Measurements from ENCODE around the gene NECTIN4.

Gene NECTIN4

GRCh38 chr1:161096015-161096414 is 6.7 kb upstream of the NECTIN4 start:
- Histone ChIP-seq H3K9me3 (ENCODE audit: insufficient read depth, low read length, severe bottlenecking) (no peaks in the 10 kb centered on the region), H3K36me3 (ENCODE audit: insufficient read depth, low read length) (peaks cover 17% of the 10 kb centered on the region), H3K4me3 (ENCODE audit: low read depth in 1 of 2, low read length in 2 of 2) (no peak overlapping the region), H3K27ac (ENCODE audit: low read length) (no peak overlapping the region), H3K4me2 (ENCODE audit: insufficient read depth, low read length) (no peak overlapping the region), H3K9ac (ENCODE audit: low read depth, low read length) (no peak overlapping the region), H4K20me1 (ENCODE audit: insufficient read depth, low read length) (0 out of 2 replicates have a peak, but pooled peaks cover 6% of the 10 kb centered on the region), H3K79me2 (ENCODE audit: insufficient read depth, low read length) (no peaks in the 10 kb centered on the region), H3K4me1 (ENCODE audit: insufficient read depth, low read length) (peaks cover 24% of the 10 kb centered on the region), H2AFZ (ENCODE audit: low read depth, low read length) (no peak overlapping the region), H3K27me3 (ENCODE audit: insufficient read depth, low read length, poor library complexity) (no peaks in the 10 kb centered on the region)
- TF ChIP-seq CTCF (IDR thresholded peaks at IDR 0.05; ENCODE audit: borderline replicate concordance, extremely low read depth, low read length, poor library complexity, severe bottlenecking): no peak
- TF ChIP-seq EZH2 (IDR thresholded peaks at IDR 0.05; ENCODE audit: borderline replicate concordance, low read depth, low read length, severe bottlenecking): no peak
- DNase-seq: no peak
- no peak for ATAC-seq (ENCODE audit: insufficient read depth, low read depth)

- Histone ChIP-seq H3K36me3 (ENCODE audit: insufficient read depth, low read length) (peaks cover 11% of the 10 kb centered on the region), H3K9ac (ENCODE audit: low read depth, low read length) (no peak overlapping the region), H3K9me3 (ENCODE audit: insufficient read depth, low read length, severe bottlenecking) (no peaks in the 10 kb centered on the region), H2AFZ (ENCODE audit: low read depth, low read length) (no peak overlapping the region), H4K20me1 (ENCODE audit: insufficient read depth, low read length) (0 out of 2 replicates have a peak, but pooled peaks cover 6% of the 10 kb centered on the region), H3K27me3 (ENCODE audit: insufficient read depth, low read length, poor library complexity) (no peaks in the 10 kb centered on the region), H3K27ac (ENCODE audit: low read length) (no peak overlapping the region), H3K4me3 (ENCODE audit: low read depth in 1 of 2, low read length in 2 of 2) (no peak overlapping the region), H3K4me1 (ENCODE audit: insufficient read depth, low read length) (peaks cover 24% of the 10 kb centered on the region), H3K79me2 (ENCODE audit: insufficient read depth, low read length) (no peaks in the 10 kb centered on the region), H3K4me2 (ENCODE audit: insufficient read depth, low read length) (no peak overlapping the region)
- DNase-seq: no peak
- ATAC-seq (ENCODE audit: insufficient read depth, low read depth): no peak
- TF ChIP-seq CTCF (IDR thresholded peaks at IDR 0.05; ENCODE audit: borderline replicate concordance, extremely low read depth, low read length, poor library complexity, severe bottlenecking): no peak
- TF ChIP-seq EZH2 (IDR thresholded peaks at IDR 0.05; ENCODE audit: borderline replicate concordance, low read depth, low read length, severe bottlenecking): no peak
Measured at GRCh38 chr1:161095230-161095629, 5.9 kb upstream of the NECTIN4 start.

GRCh38 chr1:161094481-161094880 is 5.1 kb upstream of the NECTIN4 start:
- H3K79me2 ChIP-seq (ENCODE audit: insufficient read depth, low read length): no peaks in the 10 kb centered on the region
- H3K27ac ChIP-seq (ENCODE audit: low read length): no peak overlapping the region
- no peak overlapping the region for H2AFZ ChIP-seq (ENCODE audit: low read depth, low read length)
- H3K27me3 ChIP-seq (ENCODE audit: insufficient read depth, low read length, poor library complexity): no peaks in the 10 kb centered on the region
- H3K36me3 ChIP-seq (ENCODE audit: insufficient read depth, low read length): peaks cover 4% of the 10 kb centered on the region; the same call in 1 of the 2 replicates
- TF ChIP-seq EZH2 (IDR thresholded peaks at IDR 0.05; ENCODE audit: borderline replicate concordance, low read depth, low read length, severe bottlenecking): no peak
- TF ChIP-seq CTCF (IDR thresholded peaks at IDR 0.05; ENCODE audit: borderline replicate concordance, extremely low read depth, low read length, poor library complexity, severe bottlenecking): no peak
- H3K9ac ChIP-seq (ENCODE audit: low read depth, low read length): no peak overlapping the region
- H3K9me3 ChIP-seq (ENCODE audit: insufficient read depth, low read length, severe bottlenecking): no peaks in the 10 kb centered on the region
- no peak overlapping the region for H3K4me3 ChIP-seq (ENCODE audit: low read depth in 1 of 2, low read length in 2 of 2)
- no peak overlapping the region for H3K4me2 ChIP-seq (ENCODE audit: insufficient read depth, low read length)
- DNase-seq: no peak
- H3K4me1 ChIP-seq (ENCODE audit: insufficient read depth, low read length): peaks cover 24% of the 10 kb centered on the region
- ATAC-seq (ENCODE audit: insufficient read depth, low read depth): no peak
- H4K20me1 ChIP-seq (ENCODE audit: insufficient read depth, low read length): 0 out of 2 replicates have a peak, but pooled peaks cover 6% of the 10 kb centered on the region

- Histone ChIP-seq H3K27me3 (ENCODE audit: insufficient read depth, low read length, poor library complexity) (no peaks in the 10 kb centered on the region), H4K20me1 (ENCODE audit: insufficient read depth, low read length) (no peaks in the 10 kb centered on the region), H3K4me2 (ENCODE audit: insufficient read depth, low read length) (no peak overlapping the region), H3K36me3 (ENCODE audit: insufficient read depth, low read length) (no peaks in the 10 kb centered on the region), H3K4me1 (ENCODE audit: insufficient read depth, low read length) (peaks cover 7% of the 10 kb centered on the region), H3K79me2 (ENCODE audit: insufficient read depth, low read length) (no peaks in the 10 kb centered on the region), H3K9me3 (ENCODE audit: insufficient read depth, low read length, severe bottlenecking) (no peaks in the 10 kb centered on the region), H2AFZ (ENCODE audit: low read depth, low read length) (no peak overlapping the region), H3K9ac (ENCODE audit: low read depth, low read length) (no peak overlapping the region), H3K27ac (ENCODE audit: low read length) (no peak overlapping the region), H3K4me3 (ENCODE audit: low read depth in 1 of 2, low read length in 2 of 2) (no peak overlapping the region)
- DNase-seq (no peak), ATAC-seq (ENCODE audit: insufficient read depth, low read depth) (no peak)
- no peak for TF ChIP-seq CTCF (IDR thresholded peaks at IDR 0.05; ENCODE audit: borderline replicate concordance, extremely low read depth, low read length, poor library complexity, severe bottlenecking)
- no peak for TF ChIP-seq EZH2 (IDR thresholded peaks at IDR 0.05; ENCODE audit: borderline replicate concordance, low read depth, low read length, severe bottlenecking)
Measured at GRCh38 chr1:161092621-161093028, 3.3 kb upstream of the NECTIN4 start.
